HG03060 (cell line): Measurements from ENCODE around the gene SH3GL1.

Source experiments
- ATAC-seq: cut with Tn5 transposase; IDR thresholded peaks from one replicate; pipeline ENCODE4 v1.9.1; 2021; ENCODE audit warnings: low read depth, moderate number of reproducible peaks; ENCODE audit not compliant: unreplicated experiment

SH3GL1 gene

GRCh38 chr19:4326215-4326836 lies 74.0 kb downstream of the SH3GL1 start:
- no peak for ATAC-seq

GRCh38 chr19:4324228-4324627 lies 76.1 kb downstream of the SH3GL1 start:
- ATAC-seq = no peak

- no peak for ATAC-seq
These were observed 76.7 kb downstream of the SH3GL1 start for GRCh38 chr19:4323692-4324091.

GRCh38 chr19:4322942-4323665 lies 77.2 kb downstream of the SH3GL1 start:
- no peak for ATAC-seq

- no peak for ATAC-seq
These were observed 79.9 kb downstream of the SH3GL1 start for GRCh38 chr19:4320419-4320818.

GRCh38 chr19:4319067-4319718 lies 81.2 kb downstream of the SH3GL1 start:
- ATAC-seq = no peak

GRCh38 chr19:4318460-4318859 lies 81.9 kb downstream of the SH3GL1 start:
- no peak for ATAC-seq

GRCh38 chr19:4316956-4317355 lies 83.4 kb downstream of the SH3GL1 start:
- no peak for ATAC-seq

GRCh38 chr19:4313847-4314490 lies 86.4 kb downstream of the SH3GL1 start:
- no peak for ATAC-seq
